Natural killer cell (primary cell): Measurements from ENCODE around the gene TMEM74B. TPM values are rescaled to one million over a fixed set of nuclear protein-coding genes. Genes with fewer than 3 reads are reported as not detected.

Source experiments
- ATAC-seq, 3 donors: fragments of 150-1000 bp in 2 of 3; fragments of 200-7000 bp in 1 of 3; cut with Tn5 transposase; 1 replicate in 1 of 3; 2 replicates in 2 of 3; pipeline ENCODE4 v1.10.0; 2021; ENCODE audit warnings: mild to moderate bottlenecking in 2 of 3, moderate library complexity in 2 of 3
- DNase-seq, 2 donors: peaks; one replicate each; pipeline versions ENCODE4 v3.0.0 to v3.0.0-alpha.2; 2013 to 2021; ENCODE audit warnings: mixed read lengths in 1 of 2
- H3K27ac ChIP-seq: one replicate; pipeline ENCODE4 v1.5.1; 2013; ENCODE audit warnings: mild to moderate bottlenecking, low read length
- H3K27me3 ChIP-seq: one replicate; pipeline ENCODE4 v1.6.1; 2013; ENCODE audit warnings: low read length; ENCODE audit not compliant: control insufficient read depth, insufficient read depth
- H3K36me3 ChIP-seq: one replicate; pipeline ENCODE4 v1.6.1; 2013; ENCODE audit warnings: low read length; ENCODE audit not compliant: control insufficient read depth, insufficient read depth
- H3K4me1 ChIP-seq: one replicate; pipeline ENCODE4 v1.6.1; 2013; ENCODE audit warnings: low read length; ENCODE audit not compliant: control insufficient read depth, insufficient read depth
- H3K4me3 ChIP-seq: one replicate; pipeline ENCODE4 v1.5.1; 2013; ENCODE audit warnings: low read length
- H3K9me3 ChIP-seq: one replicate; pipeline ENCODE4 v1.6.1; 2013; ENCODE audit warnings: low read length; ENCODE audit not compliant: control insufficient read depth, insufficient read depth
- H3K27ac Mint-ChIP-seq, 2 donors: one replicate each; pipeline ENCODE4 v1.8.0; 2022; ENCODE audit warnings: mild to moderate bottlenecking in 2 of 2, mixed read lengths in 2 of 2, moderate library complexity in 1 of 2
- H3K27me3 Mint-ChIP-seq, 2 donors: one replicate each; pipeline ENCODE4 v1.8.0; 2022; ENCODE audit warnings: low read depth in 2 of 2, mixed read lengths in 2 of 2
- H3K36me3 Mint-ChIP-seq: one replicate; pipeline ENCODE4 v1.8.0; 2022; ENCODE audit warnings: mixed read lengths
- H3K4me1 Mint-ChIP-seq, 2 donors: one replicate each; pipeline ENCODE4 v1.8.0; 2022; ENCODE audit warnings: mixed read lengths in 2 of 2
- H3K4me3 Mint-ChIP-seq: one replicate; pipeline ENCODE4 v1.8.0; 2022; ENCODE audit warnings: mild to moderate bottlenecking, moderate library complexity, mixed read lengths
- H3K9me3 Mint-ChIP-seq, 2 donors: one replicate each; pipeline ENCODE4 v1.8.0; 2022; ENCODE audit warnings: mixed read lengths in 2 of 2
- WGBS: methylation state at CpG from one replicate; pipeline ENCODE4 v1.1.7; 2013; ENCODE audit warnings: missing lambda C conversion rate; ENCODE audit not compliant: insufficient coverage; 5-methylcytosine and 5-hydroxymethylcytosine counted together
- intact Hi-C: fragments of 100-400 bp; cut with micrococcal nuclease; formaldehyde crosslinking; loops from one replicate; pipeline ENCODE4 v1.14.2; 2022
- total RNA-seq, 4 donors: library from RNA; stranded (reverse); fragments of 120-200 nt in 1 of 4; gene quantifications; one replicate each; pipeline versions ENCODE4 v1.2.3 to v1.2.4, GENCODE V29; 2013 to 2022
- TF ChIP-seq, protein P1 (sequence below): fragments of 200-600 bp; IDR thresholded peaks from one replicate; pipeline ENCODE4 v1.8.0; 2022; ENCODE audit warnings: antibody characterized with exemption

The TMEM74B gene
- total RNA-seq, 3 donors from 2014 or later (not counting 1 experiment from before 2014, with no cell fraction given), result 0.35 TPM; not detected in 2

DNA sequence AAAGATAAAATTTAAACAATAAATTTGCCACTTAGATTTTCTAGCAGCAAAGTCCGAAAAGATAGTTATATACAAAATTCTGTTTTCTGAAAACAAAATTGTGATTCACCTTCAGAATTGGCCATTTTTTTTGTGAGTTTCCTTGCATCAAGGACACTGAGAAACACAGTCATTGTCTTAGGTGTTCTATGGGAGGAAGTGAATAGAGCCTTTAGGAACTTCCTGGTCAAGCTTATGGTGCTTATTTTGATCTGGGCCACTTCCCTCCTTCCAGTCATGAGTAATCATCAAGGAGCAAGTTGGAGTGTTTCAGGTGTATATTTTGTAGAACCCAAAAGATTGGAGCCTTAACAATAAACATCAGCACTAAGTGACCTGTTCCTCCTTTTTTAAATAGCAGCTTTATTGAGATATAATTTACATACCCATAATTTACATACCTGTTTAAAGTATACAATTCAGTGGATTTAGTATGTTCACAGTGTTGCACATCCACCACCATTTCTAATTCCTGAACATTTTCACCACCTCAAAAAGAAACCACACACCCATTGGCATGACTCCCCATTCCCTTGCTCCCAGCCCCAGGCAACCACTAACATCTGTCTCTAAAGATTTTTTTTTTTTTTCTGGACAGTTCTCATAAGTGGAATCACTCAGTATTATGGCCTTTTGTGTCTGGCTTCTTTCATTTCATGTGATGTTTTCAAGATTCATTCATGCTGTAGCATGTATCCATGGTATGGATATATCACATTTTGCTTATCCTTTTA lies 17.6 kb downstream of the TMEM74B start:
- no peak overlapping the region for H3K27ac ChIP-seq
- Mint-ChIP-seq H3K4me1 (peaks cover 5 to 7% of the 10 kb centered on the region in 2 donors), H3K27ac (no peak overlapping the region)

DNA sequence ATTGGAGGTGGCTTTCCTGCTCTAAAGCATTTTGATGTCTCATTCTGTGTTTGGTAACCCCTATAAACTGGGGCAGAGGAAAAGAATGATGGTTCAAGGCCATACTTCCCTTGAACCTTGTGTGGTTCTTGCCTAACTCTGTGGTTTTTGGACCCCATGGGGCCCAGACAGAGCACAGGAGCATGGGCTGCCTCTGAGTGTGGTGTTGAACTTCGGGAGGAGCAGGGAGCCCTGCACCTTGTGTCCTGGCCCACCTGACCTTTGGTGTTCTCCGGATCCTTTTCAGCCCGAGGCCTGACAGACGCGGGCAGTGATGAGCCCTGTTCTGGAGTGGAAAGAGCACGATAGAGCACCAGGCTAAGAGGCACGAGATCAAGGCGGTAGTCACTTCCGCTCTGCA lies 18.8 kb downstream of the TMEM74B start:
- intact Hi-C loops, result no loop called here
- no peak for ATAC-seq

More for the DNA sequence above, 17.6 kb downstream of the TMEM74B start:
- no peak for ATAC-seq
- Mint-ChIP-seq H3K4me3 (no peak overlapping the region), H3K36me3 (peaks cover 30% of the 10 kb centered on the region), H3K9me3 (no peaks in the 10 kb centered on the region), H3K27me3 (no peaks in the 10 kb centered on the region)
- no peaks in the 10 kb centered on the region for H3K27me3 ChIP-seq
- H3K9me3 ChIP-seq, result no peaks in the 10 kb centered on the region
- no peak overlapping the region for H3K4me3 ChIP-seq
- TF ChIP-seq, protein P1, sequence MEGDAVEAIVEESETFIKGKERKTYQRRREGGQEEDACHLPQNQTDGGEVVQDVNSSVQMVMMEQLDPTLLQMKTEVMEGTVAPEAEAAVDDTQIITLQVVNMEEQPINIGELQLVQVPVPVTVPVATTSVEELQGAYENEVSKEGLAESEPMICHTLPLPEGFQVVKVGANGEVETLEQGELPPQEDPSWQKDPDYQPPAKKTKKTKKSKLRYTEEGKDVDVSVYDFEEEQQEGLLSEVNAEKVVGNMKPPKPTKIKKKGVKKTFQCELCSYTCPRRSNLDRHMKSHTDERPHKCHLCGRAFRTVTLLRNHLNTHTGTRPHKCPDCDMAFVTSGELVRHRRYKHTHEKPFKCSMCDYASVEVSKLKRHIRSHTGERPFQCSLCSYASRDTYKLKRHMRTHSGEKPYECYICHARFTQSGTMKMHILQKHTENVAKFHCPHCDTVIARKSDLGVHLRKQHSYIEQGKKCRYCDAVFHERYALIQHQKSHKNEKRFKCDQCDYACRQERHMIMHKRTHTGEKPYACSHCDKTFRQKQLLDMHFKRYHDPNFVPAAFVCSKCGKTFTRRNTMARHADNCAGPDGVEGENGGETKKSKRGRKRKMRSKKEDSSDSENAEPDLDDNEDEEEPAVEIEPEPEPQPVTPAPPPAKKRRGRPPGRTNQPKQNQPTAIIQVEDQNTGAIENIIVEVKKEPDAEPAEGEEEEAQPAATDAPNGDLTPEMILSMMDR, result no peak
- H3K36me3 ChIP-seq, result peaks cover 81% of the 10 kb centered on the region
- 100% methylated on average over 1 of the region's 1 CpG for WGBS
- H3K4me1 ChIP-seq, result no peaks in the 10 kb centered on the region
- intact Hi-C loops, result no loop called here
- no peak for DNase-seq

DNA sequence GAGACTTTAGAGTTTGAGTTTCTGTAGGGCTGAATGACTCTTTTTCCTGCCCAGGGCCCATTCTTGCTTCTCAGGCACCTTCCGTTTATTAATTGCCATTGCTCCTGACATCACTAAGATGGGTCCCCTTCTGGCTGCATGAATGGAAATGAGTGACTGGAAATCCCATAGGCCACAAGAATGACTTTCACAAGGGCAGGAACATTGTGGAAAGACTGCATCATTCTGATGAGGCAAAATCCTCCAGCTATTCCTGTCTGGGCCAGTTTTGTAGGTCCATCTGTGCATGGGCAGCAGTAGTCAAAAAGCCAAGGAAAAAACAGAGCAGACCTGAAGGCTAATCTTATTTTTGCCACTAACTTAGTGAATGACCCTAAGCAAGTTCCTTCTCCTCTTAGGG lies 19.3 kb downstream of the TMEM74B start:
- Histone ChIP-seq H3K4me3 (no peak overlapping the region), H3K27me3 (no peaks in the 10 kb centered on the region), H3K9me3 (no peaks in the 10 kb centered on the region), H3K27ac (no peak overlapping the region), H3K36me3 (peaks cover 78% of the 10 kb centered on the region), H3K4me1 (no peaks in the 10 kb centered on the region)
- H3K36me3 Mint-ChIP-seq, result peaks cover 30% of the 10 kb centered on the region
- H3K4me1 Mint-ChIP-seq, result peaks cover 5 to 15% of the 10 kb centered on the region in 2 donors
- no peak for DNase-seq
- no peaks in the 10 kb centered on the region for H3K9me3 Mint-ChIP-seq
- TF ChIP-seq, protein P1, result no peak
- H3K27ac Mint-ChIP-seq, result no peak overlapping the region
- no peak overlapping the region for H3K4me3 Mint-ChIP-seq
- no peak for ATAC-seq
- intact Hi-C loops, result no loop called here
- no peaks in the 10 kb centered on the region for H3K27me3 Mint-ChIP-seq
- WGBS, result 86% methylated on average over 1 of the region's 1 CpG

More for the DNA sequence above, 18.8 kb downstream of the TMEM74B start:
- 97% methylated on average over 9 of the region's 9 CpGs for WGBS
- TF ChIP-seq, protein P1, result no peak
- H3K27ac Mint-ChIP-seq, result no peak overlapping the region
- no peaks in the 10 kb centered on the region for H3K27me3 Mint-ChIP-seq
- Histone ChIP-seq H3K9me3 (no peaks in the 10 kb centered on the region), H3K27me3 (no peaks in the 10 kb centered on the region), H3K27ac (no peak overlapping the region), H3K4me3 (no peak overlapping the region), H3K36me3 (peaks cover 78% of the 10 kb centered on the region), H3K4me1 (no peaks in the 10 kb centered on the region)
- H3K4me1 Mint-ChIP-seq, result peaks cover 5 to 12% of the 10 kb centered on the region in 2 donors
- no peaks in the 10 kb centered on the region for H3K9me3 Mint-ChIP-seq
- H3K36me3 Mint-ChIP-seq, result peaks cover 30% of the 10 kb centered on the region
- DNase-seq, result no peak
- no peak overlapping the region for H3K4me3 Mint-ChIP-seq
